RCC 7860 (cell line): Measurements from ENCODE around the gene ZBTB46.
"Not testable (repeated sequence)": the region's sequence is repeated elsewhere in the genome, so short reads cannot be mapped to it uniquely, and the experiment has no call there.

Experiments
- DNase-seq: peaks from one replicate; pipeline ENCODE4 v3.0.0-alpha.2; 2015; ENCODE audit warnings: low spot score
- FAIRE-seq: peaks from 2 replicates; lab custom pipeline; 2012; peaks lifted over from hg19 to GRCh38; lab: Jason Lieb, UNC

The ZBTB46 gene

GRCh38 chr20:63821811-63822210 lies 9.3 kb downstream of the ZBTB46 start:
- DNase-seq (no peak), FAIRE-seq (no peak)

- DNase-seq, result no peak
- FAIRE-seq, result no peak
Measured at GRCh38 chr20:63819224-63819921, 11.7 kb downstream of the ZBTB46 start.

GRCh38 chr20:63815615-63816253 lies 15.3 kb downstream of the ZBTB46 start:
- no peak for FAIRE-seq
- DNase-seq, result no peak

DNA sequence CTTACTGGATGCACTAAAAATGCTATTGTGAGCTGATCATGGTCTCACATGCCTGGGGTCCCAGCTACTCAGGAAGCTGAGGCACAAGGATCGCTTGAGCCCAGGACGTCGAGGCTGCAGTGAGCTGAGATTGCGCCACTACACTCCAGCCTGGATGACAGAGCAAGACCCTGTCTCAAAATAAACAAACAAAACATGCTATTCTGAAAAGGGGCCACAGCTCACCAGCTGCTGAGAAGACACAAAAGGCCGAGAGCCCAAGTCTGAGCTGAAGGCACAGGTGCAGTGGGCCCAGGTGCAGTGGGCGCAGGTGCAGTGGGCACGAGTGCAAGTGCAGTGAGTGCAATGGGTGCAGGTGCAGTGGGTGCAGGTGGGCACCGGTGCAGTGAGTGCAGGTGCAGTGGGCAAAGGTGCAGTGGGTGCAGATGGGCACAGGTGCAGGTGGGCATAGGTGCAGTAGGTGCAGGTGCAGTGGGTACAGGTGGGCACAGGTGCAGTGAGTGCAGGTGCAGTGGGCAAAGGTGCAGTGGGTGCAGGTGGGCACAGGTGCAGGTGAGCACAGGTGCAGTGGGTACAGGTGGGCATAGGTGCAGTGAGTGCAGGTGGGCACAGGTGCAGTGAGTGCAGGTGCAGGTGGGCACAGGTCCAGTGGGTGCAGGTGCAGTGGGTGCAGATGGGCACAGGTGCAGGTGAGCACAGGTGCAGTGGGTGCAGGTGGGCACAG lies 16.0 kb downstream of the ZBTB46 start:
- no peak for FAIRE-seq
- DNase-seq, result no peak

- DNase-seq, result no peak
- FAIRE-seq, result no peak
Measured at GRCh38 chr20:63811491-63811875, 19.6 kb downstream of the ZBTB46 start.

GRCh38 chr20:63810730-63811490 lies 20.2 kb downstream of the ZBTB46 start:
- FAIRE-seq (no peak), DNase-seq (no peak)

DNA sequence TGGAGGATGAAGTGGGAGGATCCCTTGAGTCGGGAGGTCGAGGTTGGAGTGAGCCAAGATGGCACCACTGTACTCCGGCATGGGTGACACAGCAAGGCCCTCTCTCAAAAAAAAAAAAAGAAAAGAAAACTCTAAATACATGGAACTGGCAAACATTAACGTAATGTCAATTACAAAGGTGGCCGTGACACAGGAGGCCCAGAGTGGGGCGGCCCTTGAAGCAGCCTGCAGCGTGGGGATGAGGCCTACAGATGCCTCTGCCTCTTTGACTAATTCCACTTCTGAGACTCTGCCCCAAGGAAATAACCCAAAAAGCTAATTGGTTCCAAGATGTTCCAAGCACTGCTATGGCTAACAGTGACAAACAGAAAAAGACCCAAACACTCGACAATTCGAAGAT lies 21.2 kb downstream of the ZBTB46 start:
- DNase-seq, result no peak
- no peak for FAIRE-seq

GRCh38 chr20:63808964-63809674 lies 21.9 kb downstream of the ZBTB46 start:
- no peak for FAIRE-seq
- no peak for DNase-seq

- no peak for FAIRE-seq
- no peak for DNase-seq
Measured at GRCh38 chr20:63808145-63808724, 22.8 kb downstream of the ZBTB46 start.

- DNase-seq (no peak), FAIRE-seq (no peak)
Measured at GRCh38 chr20:63807654-63808053, 23.4 kb downstream of the ZBTB46 start.

DNA sequence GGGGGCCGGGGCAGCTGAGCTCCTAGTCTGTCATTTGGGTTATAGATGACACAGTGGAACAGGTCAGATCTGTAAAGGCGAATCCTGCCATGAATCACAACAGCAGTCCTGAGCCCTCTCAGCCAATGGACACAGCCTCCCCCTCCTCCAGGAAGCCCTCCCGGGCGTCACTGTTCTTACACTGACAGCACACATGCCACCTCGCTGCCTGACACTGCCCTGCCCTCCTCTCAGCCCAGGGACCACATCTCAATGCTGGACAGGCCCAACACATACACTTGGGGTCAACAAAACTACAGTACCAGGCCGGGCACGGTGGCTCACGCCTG lies 26.8 kb downstream of the ZBTB46 start:
- DNase-seq, result no peak
- FAIRE-seq, result no peak

DNA sequence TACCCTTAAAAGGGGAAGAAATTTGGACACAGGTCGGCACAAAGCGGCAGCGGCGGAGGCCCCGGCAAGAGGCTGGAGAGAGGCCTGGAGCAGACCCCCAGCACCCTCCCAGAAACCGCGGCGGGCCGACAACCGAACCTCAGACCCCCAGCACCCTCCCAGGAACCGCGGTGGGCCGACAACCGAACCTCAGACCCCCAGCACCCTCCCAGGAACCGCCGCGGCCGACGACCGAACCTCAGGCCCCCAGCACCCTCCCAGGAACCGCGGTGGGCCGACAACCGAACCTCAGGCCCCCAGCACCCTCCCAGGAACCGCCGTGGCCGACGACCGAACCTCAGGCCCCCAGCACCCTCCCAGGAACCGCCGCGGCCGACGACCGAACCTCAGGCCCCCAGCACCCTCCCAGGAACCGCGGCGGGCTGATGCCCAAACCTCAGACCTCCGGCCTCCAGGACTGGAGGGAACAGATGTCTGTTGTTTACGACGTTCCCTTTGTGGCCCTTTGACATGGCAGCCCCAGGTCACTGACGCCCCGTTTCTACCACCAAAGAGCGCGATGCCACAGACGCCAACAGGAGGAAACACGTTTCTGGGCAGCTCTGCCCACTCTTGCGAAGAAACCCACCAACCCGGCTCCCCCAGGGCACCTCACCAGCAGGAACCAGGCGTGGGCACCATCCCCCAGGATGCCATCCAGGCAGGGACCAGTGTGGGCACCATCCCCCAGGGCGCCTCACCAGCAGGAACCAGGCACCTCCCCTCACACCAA lies 28.4 kb downstream of the ZBTB46 start:
- FAIRE-seq, result no peak
- DNase-seq, result no peak

GRCh38 chr20:63801174-63801573 lies 29.9 kb downstream of the ZBTB46 start:
- FAIRE-seq, DNase-seq: not testable (repeated sequence)

DNA sequence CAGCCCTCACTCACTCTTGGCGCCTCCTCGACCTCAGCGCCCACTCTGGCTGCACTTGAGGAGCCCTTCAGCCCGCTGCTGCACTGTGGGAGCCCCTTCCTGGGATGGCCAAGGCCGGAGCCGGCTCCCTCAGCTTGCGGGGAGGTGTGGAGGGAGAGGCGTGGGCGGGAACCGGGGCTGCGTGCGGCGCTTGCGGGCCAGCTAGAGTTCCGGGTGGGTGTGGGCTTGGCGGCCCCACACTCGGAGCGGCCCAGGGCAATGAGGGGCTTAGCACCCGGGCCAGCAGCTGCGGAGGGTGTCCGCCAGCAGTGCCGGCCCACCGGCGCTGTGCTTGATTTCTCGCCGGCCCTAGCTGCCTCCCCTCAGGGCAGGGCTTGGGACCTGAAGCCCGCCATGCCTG lies 30.7 kb downstream of the ZBTB46 start:
- not testable (repeated sequence) for DNase-seq, FAIRE-seq

DNA sequence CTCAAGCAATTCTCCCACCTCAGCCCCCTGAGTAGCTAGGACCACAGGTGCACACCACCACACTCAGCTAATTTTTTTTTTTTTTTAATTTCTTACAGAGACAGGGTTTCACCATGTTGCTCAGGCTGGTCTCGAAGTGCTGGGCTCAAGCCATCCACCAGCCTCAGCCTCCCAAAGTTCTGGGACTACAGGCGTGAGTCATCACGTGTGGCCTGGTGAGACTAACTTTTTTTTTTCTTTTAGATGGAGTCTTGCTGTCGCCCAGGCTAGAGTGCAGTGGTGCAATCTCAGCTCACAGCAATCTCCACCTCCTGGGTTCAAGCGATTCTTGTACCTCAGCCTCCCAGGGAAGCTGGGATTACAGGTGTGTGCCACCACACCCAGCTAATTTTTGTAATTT lies 31.9 kb downstream of the ZBTB46 start:
- FAIRE-seq, result peak; percentile 31

GRCh38 chr20:63797175-63797574 lies 33.9 kb downstream of the ZBTB46 start:
- DNase-seq, FAIRE-seq: not testable (repeated sequence)

More for the DNA sequence above, 31.9 kb downstream of the ZBTB46 start:
- peak; percentile 51 for DNase-seq

DNA sequence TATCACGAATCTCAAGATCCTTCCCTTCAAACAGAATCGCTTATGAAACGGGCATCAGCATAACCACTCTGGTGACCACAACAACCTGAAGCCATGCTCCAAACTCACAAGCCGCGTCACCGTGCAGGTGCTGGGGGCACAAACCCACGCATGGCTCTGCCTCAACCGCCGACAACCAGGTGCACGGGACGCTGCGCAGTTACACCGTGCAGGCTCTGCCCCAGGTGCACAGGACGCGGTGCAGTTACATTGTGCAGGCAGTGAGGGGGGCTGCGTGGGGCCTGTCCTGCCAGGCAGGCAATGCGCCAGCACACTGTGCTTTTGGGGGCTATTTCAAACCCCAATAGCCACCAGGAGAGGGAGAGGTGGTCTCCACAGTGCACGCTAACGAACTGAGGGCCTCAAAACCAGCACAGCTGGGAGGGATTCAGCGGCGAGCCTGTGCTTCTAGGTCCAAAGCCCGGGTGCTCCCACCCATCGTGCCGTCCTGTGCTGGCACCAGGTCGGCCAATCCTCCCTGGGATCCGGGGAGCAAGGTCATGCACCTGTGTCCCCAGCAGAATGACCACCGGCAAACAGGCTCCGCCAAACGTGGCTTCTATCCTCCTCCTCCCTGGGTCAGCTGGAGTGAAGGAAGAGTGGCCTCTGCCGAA lies 35.8 kb downstream of the ZBTB46 start:
- no peak for DNase-seq
- no peak for FAIRE-seq

- no peak for DNase-seq
- FAIRE-seq, result no peak
Measured at GRCh38 chr20:63794614-63795013, 36.5 kb downstream of the ZBTB46 start.

- FAIRE-seq (no peak), DNase-seq (no peak)
Measured at GRCh38 chr20:63792866-63793265, 38.2 kb downstream of the ZBTB46 start.
